ENCODE data around the gene ADAM17.

- TF ChIP-seq, protein P1, sequence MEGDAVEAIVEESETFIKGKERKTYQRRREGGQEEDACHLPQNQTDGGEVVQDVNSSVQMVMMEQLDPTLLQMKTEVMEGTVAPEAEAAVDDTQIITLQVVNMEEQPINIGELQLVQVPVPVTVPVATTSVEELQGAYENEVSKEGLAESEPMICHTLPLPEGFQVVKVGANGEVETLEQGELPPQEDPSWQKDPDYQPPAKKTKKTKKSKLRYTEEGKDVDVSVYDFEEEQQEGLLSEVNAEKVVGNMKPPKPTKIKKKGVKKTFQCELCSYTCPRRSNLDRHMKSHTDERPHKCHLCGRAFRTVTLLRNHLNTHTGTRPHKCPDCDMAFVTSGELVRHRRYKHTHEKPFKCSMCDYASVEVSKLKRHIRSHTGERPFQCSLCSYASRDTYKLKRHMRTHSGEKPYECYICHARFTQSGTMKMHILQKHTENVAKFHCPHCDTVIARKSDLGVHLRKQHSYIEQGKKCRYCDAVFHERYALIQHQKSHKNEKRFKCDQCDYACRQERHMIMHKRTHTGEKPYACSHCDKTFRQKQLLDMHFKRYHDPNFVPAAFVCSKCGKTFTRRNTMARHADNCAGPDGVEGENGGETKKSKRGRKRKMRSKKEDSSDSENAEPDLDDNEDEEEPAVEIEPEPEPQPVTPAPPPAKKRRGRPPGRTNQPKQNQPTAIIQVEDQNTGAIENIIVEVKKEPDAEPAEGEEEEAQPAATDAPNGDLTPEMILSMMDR (IDR thresholded peaks at IDR 0.05): peak; percentile 68
- TF ChIP-seq ZFX (IDR thresholded peaks at IDR 0.05; ENCODE audit: borderline replicate concordance): no peak
Measured at GRCh38 chr2:9555297-9556120, at the start of gene ADAM17.
